NCI-H187 treated with DMSO at 0.1 percent for 48 hours (cell line): ENCODE data around the gene BRINP2.
A peak's percentile ranks its signal among the peaks of the same experiment; 100 is the strongest.

Source experiments
- DNase-seq: peaks from one replicate; lab custom pipeline; 2025; lab: John Stamatoyannopoulos, UW

Gene BRINP2, protein sequence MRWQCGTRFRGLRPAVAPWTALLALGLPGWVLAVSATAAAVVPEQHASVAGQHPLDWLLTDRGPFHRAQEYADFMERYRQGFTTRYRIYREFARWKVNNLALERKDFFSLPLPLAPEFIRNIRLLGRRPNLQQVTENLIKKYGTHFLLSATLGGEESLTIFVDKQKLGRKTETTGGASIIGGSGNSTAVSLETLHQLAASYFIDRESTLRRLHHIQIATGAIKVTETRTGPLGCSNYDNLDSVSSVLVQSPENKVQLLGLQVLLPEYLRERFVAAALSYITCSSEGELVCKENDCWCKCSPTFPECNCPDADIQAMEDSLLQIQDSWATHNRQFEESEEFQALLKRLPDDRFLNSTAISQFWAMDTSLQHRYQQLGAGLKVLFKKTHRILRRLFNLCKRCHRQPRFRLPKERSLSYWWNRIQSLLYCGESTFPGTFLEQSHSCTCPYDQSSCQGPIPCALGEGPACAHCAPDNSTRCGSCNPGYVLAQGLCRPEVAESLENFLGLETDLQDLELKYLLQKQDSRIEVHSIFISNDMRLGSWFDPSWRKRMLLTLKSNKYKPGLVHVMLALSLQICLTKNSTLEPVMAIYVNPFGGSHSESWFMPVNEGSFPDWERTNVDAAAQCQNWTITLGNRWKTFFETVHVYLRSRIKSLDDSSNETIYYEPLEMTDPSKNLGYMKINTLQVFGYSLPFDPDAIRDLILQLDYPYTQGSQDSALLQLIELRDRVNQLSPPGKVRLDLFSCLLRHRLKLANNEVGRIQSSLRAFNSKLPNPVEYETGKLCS

DNA sequence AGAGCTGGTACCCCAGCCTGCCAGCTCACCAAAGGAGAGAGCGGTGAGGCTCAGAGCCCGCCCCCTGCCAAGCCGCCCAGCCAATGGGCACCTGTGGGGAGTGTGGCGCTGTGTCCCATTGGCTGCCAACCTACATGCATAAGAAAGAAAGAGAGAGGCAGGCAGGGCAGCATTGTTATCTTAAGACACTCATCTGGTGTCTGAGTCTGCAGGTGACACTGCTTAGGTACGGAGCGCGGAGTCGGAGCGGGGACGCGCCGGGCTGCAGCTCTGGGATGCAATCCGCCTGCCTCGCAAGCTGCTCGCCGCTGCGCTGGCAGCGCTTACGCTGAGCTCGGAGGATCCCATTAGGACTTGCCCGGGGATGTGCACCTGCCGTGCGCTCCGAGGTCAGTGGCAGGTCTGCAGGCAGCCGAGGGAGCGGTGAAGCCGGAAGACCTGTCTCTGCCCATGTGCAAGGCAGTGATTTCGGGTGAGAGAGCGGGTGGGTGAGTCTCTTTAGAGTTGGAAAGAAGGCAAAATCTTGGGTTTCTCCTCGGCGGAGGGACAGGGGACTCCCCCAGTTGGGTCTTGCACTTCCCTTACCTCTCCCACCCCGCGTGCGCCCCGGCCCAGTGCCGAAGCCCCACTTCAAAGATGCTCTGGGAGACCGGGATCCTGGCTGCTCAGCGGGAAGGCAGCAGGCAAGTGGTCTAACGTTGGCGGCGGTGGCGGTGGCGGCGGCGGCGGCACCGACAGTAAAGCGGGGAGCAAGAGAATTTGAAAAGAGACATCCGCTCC, at the start of gene BRINP2:
Gene BRINP2 (plus strand): TSS at position 203 of the 780 bp plus-strand sequence. CDS start 58,919 bp downstream, outside the sequence.
- DNase-seq = peak; percentile 90

DNA sequence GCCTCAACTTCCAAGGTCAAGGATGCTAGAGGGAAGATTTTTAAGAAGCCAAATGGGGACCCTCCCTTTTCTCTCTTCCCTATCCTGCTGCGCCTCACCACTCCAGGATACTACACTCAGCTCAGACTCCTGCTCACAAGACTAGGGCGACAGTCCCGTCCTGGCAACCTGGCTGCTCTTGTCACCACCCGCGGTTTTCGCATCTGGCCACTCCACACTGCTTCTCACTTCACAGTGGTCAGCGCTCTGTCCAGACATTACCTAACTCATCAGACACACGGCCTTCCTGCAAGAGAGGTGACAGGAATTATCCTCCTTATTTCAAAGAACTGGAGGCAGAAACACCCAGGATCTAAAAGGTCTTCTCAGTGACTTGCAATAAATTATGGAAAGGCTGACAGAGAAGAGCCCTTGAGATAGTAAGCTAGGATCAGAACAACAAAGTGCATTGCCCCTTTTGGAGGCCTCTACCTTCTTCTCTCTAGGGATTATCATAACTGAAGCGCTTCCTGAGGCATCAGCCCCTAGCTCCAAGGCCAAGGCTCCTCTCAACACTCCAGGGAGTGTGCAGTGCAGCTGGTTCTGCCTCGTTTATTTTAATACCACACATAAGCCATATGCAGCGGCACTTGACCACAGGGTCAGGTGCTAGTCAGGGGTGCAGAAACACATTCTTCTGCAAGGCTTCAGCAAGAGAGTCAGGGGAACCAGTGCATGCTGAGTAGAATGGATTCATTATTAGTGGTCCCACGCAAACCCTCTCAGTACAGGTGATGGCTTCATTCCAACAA, 48.1 kb upstream of the BRINP2 start:
- DNase-seq = peak; percentile 100

DNA sequence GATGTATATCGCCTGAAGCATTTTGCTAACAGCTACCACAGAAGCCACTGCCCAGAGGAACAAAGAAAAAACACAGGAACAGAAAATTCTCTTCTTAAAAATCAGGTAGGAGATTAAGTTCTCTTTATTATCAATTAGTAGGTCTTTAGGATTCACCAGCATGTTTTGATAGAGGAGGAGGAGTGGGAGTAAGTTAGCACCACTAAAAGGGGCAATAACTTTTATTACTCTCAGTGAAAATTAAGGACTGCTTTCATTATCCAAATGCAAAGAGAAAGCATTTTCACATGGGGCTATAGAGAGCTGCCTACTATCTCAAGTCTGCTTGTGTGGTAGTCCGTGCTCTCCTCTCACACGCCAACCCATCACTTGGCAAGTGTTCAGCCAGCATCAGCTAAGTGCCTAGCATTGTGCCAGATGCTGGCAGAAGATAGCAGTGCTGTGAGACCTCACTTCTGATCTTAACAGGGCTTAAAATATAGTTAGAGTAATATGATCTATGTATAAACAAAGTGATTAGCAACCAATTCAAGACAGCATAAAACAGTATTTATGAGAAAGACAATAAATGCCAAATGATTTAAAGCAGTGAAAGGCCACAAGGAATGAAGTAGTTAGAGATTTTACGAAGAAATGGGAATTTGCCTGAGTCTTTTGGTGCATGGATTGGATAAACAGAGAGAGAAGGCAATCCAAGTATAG, 46.0 kb upstream of the BRINP2 start:
- DNase-seq = no peak

DNA sequence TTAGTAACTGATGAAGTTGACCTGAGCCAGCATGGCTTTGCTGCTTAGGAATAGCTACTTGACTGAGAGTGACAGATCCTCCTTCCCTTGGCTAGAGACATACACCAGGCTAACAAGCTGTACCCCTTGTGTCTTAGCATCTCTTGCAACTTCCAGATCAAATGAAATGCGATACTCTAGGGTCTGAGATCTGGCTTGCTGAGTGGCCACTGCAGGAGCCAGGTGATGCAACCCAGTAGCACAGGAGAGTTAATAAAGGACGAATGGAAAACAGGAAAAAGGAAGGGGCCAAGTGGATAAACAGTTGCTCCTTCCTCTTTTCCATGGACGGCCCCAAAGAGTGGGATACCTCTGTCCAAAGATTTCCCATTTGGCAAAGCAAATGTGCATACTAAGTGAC, 44.5 kb upstream of the BRINP2 start:
- no peak for DNase-seq

DNA sequence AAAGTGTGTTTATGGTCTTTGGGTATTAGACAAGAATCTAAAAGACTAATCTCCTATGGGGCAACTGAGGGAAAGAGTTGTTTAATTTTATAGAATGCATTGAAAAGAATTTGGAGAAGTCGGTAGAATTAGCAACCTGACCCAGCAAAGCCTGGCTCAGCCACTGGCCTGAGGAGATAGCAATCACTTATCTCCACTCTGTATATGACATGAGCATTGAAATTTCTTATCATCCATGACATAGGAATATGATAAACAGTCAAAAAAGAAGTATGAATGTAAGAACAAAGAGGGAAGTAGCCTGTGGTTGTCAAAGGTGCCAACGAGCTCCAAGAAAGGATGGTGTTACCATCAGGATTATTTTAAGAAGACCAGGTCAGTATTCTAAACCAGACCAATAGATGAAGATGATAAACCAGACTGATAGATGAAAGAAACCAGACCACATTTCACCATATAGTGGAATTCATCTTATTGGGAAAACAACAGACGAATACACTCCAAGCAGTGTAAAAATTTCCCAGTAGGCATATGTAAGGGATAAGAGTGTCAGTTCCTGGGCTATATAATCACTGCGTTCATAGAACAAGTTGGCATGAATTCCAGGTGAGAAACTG, 42.0 kb upstream of the BRINP2 start:
- no peak for DNase-seq

DNA sequence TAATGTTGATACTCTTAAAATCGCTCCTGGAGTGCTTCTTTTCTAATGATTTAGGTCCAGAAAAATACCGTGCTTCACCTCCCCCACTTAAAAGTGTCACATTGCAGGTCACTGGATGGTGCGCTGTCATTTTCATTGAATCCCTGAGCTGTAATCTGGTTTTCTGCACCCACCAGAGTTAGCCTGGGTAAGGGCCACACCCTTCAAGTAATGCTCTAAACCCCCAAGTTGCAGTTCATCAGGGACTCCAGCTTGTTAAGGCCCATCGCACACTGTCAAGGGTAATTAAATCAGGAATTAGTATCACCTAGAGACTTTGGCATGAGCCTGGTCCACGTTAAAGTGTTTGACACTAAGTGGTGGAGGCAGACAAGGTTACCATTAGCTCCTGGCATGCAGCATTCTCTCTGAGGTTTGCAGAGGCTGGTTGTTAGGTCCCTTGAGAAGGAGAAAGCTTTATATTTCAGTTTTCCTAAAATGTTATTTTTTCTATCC, 40.3 kb upstream of the BRINP2 start:
- no peak for DNase-seq

DNA sequence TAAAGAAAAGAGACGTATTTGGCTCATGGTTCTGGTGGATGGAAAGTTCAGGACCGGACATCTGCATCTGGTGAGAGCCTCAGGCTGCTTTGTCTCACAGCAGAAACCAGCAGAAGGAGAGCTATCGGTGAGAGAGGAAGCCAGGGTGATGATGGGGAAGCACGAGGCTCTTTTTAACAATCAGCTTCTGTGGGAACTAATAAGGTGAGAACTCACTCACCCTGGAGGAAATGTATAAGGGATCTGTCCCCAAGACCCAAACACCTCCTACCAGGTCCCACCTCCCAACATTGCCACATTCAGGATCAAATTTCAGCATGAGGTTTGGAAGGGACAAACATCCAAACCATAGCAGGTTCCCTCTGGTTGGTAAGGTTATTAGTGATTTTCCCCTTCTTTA, 39.0 kb upstream of the BRINP2 start:
- DNase-seq = no peak

DNA sequence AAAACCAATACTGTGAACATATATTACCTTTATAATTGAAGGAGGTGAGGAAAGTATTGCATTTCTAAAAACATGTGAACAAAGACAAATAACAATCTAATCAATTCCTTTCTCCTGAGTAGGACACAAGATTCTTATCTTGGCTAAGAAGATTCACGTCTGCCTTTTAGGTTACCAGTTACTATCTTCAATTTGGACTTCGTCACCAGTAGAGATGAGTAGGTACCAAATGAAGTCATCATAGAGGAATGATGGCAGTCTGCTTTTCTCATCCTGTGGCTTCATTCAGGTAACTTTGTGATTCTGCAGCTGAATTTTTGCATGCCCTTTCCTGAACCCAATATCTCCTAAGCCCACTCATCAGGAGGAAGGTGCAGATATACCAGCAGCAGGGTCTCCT, 38.6 kb upstream of the BRINP2 start:
- DNase-seq = no peak

DNA sequence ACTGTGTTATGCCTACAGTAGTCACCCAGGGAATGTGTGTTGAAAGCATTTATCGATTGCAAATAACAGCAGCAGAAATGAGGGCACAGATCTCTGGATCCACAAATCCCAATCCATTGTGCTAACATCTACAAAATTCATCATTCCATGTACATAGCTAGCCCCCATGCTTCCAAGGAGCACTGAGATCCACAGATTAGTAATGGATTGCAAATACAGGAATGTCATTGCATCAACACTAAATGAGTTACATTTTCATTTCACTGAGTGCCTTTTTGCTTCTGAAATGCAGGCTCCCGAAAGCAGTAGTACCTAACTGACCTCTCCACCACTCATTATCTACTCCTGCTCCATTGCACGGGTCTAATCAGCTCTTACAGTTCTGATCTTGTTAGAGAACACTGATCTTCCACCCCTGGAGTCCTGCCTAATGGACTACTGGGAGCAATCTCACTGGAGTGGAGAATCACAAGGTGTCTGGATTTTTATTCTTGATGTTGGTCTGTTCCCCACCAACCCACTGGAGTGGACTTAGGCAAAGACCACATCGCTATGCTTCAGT, 36.7 kb upstream of the BRINP2 start:
- no peak for DNase-seq

DNA sequence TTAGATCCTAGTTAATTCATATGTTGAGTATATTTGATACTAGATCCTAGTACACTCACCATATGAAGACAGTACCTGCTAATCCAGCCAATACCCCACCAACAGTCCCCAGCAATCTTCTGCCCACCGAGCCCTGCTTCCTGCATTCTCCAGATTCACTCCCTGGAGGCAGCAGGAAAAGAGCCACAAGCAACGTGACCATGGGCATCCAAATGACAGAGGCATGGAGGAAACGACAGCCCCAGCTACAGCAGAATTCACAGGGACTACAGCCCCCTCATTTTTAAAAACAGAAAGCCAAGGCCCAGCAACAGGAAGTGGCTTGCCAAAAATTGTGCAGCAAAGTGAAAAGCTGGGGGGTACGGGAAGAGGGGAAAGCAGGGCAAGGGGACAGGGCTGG, 35.5 kb upstream of the BRINP2 start:
- DNase-seq = no peak

DNA sequence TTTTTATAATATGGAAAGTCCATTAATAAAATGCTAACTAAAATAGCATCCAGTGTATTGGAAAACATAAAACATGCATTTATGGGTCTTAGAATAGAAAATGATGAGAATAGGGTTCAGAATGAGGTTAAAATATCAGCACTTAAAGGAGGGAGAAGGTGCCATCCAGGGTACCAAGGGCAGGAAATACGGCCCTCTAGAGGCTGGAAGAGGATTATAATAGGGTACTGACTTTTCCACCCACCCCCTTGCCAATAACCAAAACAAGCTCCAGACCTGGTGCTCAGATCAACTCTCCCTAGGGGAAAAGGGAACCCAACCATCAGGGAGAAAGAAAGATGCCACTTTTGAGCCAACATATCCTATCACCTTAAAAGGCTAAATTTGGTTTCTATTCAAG, 32.9 kb upstream of the BRINP2 start:
- DNase-seq = no peak

DNA sequence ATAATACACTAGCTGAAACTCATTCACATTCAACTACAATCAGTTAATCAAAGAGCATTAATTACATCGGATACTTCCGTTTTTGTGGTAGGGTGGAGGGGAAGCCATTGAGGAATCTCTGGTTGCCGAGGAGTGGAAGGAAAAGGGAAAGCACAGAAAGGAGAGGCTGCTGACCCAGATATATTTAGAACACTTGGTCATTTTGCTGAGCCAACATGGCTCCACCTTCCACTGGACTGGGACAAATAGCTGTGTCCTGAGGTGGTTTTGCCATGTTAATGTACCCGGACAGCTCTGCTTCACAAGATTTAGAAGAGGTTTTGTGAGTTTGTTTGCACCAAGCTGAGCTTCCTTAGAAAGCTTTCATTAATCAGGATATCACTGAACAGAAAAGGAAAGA, 32.4 kb upstream of the BRINP2 start:
- DNase-seq = no peak

DNA sequence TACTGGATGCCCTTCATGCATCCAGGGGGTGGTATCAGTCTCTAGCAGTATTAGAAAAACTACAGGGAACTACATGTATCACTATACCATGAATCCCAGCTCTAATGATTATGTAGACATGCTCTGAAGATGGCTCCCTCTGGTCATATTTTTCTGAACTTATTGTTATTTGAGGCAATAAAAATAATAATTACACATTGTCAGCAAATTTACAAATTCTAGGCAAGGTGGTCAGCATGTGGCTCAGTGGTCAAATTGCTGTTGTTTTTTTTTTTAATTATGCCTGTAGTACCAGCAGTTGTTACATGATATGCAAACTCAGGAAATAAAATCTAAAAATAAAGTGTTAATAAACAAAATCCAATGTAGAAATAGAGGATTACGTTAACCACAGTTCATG, 28.7 kb upstream of the BRINP2 start:
- DNase-seq = no peak

DNA sequence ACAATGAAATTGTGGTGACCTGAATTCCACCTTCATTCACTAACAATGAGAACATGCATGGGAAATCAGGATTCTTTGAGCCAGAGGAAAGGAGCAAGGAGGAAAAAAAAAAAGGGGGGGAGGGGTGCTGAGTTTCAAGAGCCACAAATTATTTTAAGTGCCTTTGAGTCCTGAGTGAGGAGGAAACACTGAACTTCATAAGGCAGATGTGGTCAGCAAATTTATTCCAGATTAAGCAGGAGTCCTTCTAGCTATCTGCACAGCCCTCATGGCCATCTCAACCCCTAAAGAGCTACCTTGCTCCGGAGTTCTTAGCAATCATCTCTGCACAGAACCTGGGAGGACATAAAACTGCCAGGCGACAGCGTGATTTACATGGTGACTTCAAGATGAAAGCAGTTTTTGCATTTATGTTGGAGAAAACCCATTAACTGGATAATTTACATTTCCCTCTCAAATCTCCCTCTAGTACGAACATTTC, 27.9 kb upstream of the BRINP2 start:
- no peak for DNase-seq

DNA sequence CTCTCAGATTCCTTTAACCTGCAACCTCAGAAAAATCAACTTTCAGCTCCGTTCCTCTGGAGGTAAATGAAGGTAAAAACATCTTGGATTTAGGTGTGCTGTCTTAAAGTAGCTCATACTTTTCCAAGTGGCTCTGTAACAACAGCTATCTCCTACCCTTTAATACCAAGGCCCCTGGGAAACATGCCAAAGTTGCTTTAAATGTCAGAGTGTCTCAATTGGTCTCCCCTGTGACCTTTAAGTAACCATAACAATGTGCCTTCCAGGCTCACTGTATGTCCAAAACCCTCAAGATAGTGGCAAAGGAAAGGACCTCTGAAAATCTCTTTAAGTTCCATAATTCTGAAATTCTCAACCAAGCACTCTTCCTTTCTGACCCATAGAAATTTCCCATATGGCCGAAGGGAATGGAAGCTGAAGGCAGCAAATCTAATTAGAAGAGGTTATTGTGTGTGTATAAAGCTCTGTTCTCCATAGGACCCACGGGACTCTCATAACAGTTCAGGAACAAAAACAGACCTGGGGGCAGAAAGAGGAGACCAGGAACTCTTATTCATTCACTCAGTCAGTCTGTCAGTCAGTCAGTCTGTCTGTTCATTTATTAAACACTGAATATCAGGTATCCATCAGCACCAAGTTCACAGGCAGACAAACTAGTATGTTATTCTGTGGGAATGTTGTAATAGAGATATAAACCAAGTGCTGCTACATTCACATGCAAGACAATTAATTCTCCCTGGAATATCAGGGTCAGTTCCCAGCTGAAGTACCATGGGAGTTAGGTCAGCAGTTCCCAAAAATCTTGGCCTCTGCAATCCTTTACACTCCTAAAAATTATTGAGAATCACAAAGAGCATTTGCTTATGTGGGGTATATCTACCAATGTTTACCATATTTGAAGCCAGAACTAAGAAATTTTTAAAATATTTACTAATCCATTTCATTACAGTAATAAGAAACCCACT, 25.4 kb upstream of the BRINP2 start:
- no peak for DNase-seq

DNA sequence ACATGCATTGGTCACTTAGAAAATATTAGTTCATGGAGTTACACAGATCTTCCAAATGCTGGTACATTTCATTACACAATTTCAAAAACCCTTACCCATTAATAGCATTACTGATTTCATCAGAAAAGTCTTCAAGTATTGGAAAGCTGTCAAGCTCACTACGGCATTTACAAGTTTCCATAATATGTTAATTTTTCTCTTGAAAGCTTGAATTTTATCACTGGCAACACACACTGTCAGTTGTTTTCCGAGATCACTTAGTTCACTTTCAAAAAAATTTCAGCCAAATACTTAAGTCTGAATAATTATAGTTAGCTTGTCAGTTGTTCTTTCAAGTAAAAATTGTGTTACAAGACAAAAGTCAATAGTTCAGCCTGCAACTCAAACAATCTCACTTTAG, 24.3 kb upstream of the BRINP2 start:
- DNase-seq = no peak

DNA sequence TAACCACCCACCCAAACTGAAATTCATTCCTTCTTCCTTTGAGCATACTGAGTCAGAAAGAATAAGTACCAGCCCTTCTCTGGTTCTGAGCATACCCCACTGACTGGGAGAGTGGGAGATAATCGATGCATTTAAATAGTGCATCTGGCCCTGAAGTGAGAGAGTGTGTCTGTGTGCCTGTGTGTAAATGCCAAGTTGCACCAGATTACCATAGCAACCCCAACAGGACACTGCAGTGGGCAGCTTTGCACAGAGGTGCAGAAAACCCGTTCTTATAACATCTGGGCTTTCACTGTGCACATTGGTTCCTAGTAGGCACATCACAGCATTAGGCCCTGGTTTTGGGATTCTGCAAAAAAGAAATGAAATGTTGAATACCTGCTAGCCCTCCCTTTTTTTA, 8.5 kb upstream of the BRINP2 start:
- no peak for DNase-seq

DNA sequence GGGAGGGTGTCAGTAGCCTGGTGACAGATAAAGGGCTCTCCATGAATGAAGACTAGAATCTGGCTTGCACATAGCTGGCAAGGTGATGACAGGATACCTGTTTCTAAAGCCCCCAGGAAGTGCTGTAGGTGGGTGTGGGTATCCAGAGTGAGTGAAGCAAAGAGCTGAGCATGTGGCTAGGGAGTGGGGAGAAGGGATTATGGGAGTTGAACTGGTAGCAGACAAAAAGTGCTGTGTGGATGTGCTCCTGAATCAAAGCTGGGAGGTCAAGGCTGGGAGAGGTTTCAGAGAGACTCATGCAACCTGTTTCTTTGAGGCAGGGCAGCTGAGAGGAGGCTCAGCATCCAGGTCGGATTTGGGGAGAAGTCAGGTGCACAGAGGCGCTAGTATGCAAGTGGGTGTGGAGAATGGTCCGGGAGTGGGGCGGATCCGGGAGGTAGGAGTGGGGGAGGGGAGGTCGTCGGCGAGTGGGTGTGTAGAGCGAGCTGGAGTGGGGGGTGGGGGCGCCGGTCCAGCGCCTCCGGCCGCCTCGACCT, 6.8 kb upstream of the BRINP2 start:
- no peak for DNase-seq
